Right cardiac atrium (tissue), 5 donors: Measurements from ENCODE around the gene MACROD1. TPM values are rescaled to one million over a fixed set of nuclear protein-coding genes. Genes with fewer than 3 reads are reported as not detected.

Experiments used
- ATAC-seq, 2 donors: fragments of 200-7000 bp; cut with Tn5 transposase; one replicate each; pipeline versions ENCODE4 v1.8.0 to v1.9.1; 2020; ENCODE audit warnings: moderate library complexity in 2 of 2, mild to moderate bottlenecking in 1 of 2
- DNase-seq, 3 donors: peaks; one replicate each; pipeline ENCODE4 v3.0.0-alpha.2; 2020
- H3K27ac ChIP-seq: one replicate; pipeline ENCODE4 v1.5.1; 2013; ENCODE audit warnings: mild to moderate bottlenecking, low read length, control low read depth, moderate library complexity
- H3K27me3 ChIP-seq: one replicate; pipeline ENCODE4 v1.6.1; 2013; ENCODE audit not compliant: control insufficient read depth, insufficient read depth
- H3K4me1 ChIP-seq: one replicate; pipeline ENCODE4 v1.6.1; 2013; ENCODE audit warnings: low read length; ENCODE audit not compliant: control insufficient read depth, insufficient read depth
- H3K4me3 ChIP-seq: one replicate; pipeline ENCODE4 v1.5.1; 2013; ENCODE audit warnings: low read length, control low read depth
- H3K9me3 ChIP-seq: one replicate; pipeline ENCODE4 v1.6.1; 2013; ENCODE audit warnings: low read length; ENCODE audit not compliant: control insufficient read depth
- WGBS: extraction: QIAGEN DNeasy Blood & Tissue Kit; methylation state at CpG from one replicate; pipeline ENCODE4 v1.1.7; 2013; 5-methylcytosine and 5-hydroxymethylcytosine counted together
- intact Hi-C, 4 donors: fragments of 100-400 bp; cut with DNase I; formaldehyde crosslinking; loops; one replicate each; pipeline versions ENCODE4 v1.11.0 to v1.14.0; 2022 to 2023
- polyA plus RNA-seq: library from polyadenylated mRNA; stranded (reverse); fragments of 200-250 nt; gene quantifications from one replicate; pipeline ENCODE4 v1.2.3, GENCODE V29; 2013
- total RNA-seq, 4 donors: library from RNA; stranded (reverse); fragmentation: NEBNext Ultra II Directional; extraction: Animal tissue kit (Norgen Biotek cat#: 25700); gene quantifications; one replicate each; pipeline ENCODE4 v1.2.1, GENCODE V29; 2021
- donor health status: healthy with polysubstance abuse.
- donor health status: DM: no; HTN: yes; CAD: no.
- donor health status: DM: no; HTN: no; CAD: no.
- donor health status: DM: no; HTN: yes; CAD: no; lungs with severe emphysema.
- donor health status: DM: yes; HTN: yes; CAD: no.

Gene MACROD1
- total and polyA plus RNA-seq, 5 donors: 40.4 to 63.8 (median 60.2) TPM

DNA sequence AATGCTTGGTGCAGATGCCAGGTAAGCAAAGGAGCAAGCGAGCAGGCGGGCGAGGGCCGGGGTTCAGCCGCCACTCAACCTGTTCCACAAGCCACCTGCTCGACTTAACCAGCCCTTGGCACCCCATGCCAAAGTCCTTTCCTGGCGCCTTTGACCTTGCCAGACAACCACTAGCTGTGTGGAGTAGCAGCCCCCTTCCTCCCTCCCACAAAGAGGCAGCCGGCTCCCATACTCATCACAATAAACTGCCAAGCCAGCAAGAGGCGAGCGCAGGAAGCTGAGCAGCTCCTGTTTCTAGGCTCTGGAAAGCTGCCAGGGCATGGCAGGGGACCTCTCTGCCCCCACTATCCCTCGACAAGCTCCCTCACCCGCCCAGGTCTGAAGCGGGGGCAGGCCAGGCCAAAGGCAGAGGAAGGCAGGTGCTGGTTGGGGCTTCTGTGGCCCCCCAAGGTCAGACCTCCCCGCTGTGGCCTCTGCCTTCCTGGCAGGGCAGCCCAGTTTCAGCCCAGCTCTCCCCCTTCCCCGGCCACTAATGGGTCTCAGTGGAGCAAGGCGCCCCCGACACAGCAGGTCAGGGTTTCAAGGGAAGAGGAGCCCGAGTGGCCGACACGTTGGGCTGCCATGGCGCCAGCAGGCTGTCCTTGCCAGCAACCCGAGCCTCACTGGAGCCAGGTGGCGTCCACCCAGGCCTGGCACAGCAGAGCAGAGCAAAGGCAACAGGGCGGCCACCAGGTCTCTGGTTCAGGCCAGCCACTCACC is 15.3 kb downstream of the MACROD1 start:
- no peak overlapping the region for H3K4me3 ChIP-seq
- no peaks in the 10 kb centered on the region for H3K4me1 ChIP-seq
- no peaks in the 10 kb centered on the region for H3K27me3 ChIP-seq
- intact Hi-C loops: loop anchor here in 3 of 4 donors (2.0 to 10.0 kb wide), 3 partner anchors 150 to 316 kb away; partner anchors contain the start of gene MARK2 (in 2 of the 3)
- no peaks in the 10 kb centered on the region for H3K9me3 ChIP-seq
- no peak overlapping the region for H3K27ac ChIP-seq
- DNase-seq: peak; percentile 48 to 85 (median 72)
- whole genome bisulfite sequencing: 83% methylated on average over 24 of the region's 24 CpGs
- ATAC-seq: peak; percentile 6 to 10

DNA sequence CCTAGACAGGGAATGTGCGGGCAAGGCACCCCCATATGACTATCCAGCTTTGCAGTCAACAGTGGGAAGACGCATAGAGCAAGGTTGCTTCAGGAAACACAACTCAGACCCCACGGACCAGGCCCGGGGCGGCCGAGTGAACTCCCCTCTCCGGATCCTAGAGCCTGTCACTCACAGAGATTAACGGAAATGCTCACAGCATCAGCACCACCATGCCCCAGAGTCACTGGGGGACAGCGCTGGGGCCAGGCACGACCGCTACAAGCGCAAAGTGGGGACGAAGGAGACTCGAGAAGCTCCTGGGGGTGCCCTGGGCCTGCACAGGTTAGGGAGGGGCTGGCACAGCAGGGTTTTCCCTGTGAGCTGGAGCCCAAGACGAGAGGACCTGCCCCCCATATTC is 15.9 kb downstream of the MACROD1 start:
- Histone ChIP-seq H3K4me3 (no peak overlapping the region), H3K9me3 (no peaks in the 10 kb centered on the region), H3K4me1 (no peaks in the 10 kb centered on the region), H3K27ac (no peak overlapping the region), H3K27me3 (no peaks in the 10 kb centered on the region)
- 95% methylated on average over 15 of the region's 15 CpGs for WGBS
- DNase-seq: no peak
- intact Hi-C loops: loop anchor here in 3 of 4 donors (2.0 to 10.0 kb wide), 3 partner anchors 149 to 315 kb away; partner anchors contain the start of gene MARK2 (in 2 of the 3)
- ATAC-seq: no peak

DNA sequence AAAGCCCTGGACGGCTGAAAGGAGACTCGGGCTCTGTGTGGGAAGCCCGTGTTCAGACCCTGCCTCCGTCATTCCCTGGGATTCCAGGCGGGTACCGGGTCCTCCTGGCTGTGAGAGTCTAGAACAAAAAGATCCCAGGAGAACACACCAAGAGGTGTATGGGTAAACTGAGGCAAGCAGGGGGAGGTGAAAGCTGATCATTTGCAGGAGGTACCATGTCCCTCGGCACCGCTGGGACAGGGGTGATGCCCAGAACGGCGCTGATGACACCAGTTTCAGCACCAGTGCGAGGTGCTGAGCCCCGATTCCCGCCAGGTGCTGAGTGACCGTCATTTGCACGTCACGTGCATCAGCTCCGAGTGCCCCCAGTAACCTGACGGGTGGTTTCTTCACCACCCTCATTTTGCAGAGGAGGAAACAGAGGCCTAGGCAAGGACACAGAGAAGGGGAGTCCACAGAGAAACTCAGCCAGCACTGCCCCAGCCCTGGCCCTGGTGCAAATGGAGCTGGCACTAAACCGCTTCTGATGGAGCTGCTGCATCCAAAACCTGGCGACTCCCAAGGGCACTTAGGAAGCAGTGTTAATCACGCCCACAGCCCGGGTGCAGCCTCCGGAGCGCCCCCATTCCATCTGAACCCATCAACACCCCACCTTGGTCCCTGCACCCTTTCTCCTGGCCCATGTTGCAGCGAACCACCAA is 16.8 kb downstream of the MACROD1 start:
- 75% methylated on average over 25 of the region's 25 CpGs for WGBS
- Histone ChIP-seq H3K4me1 (no peaks in the 10 kb centered on the region), H3K9me3 (no peaks in the 10 kb centered on the region), H3K27me3 (no peaks in the 10 kb centered on the region), H3K27ac (no peak overlapping the region), H3K4me3 (no peak overlapping the region)
- intact Hi-C loops: loop anchor here in 3 of 4 donors (1.0 to 5.0 kb wide), 3 partner anchors 148 to 312 kb away; partner anchors contain the start of gene MARK2 (in 1 of the 3)
- DNase-seq (peak in 1 of 3 donors; percentile 67), ATAC-seq (no peak)

DNA sequence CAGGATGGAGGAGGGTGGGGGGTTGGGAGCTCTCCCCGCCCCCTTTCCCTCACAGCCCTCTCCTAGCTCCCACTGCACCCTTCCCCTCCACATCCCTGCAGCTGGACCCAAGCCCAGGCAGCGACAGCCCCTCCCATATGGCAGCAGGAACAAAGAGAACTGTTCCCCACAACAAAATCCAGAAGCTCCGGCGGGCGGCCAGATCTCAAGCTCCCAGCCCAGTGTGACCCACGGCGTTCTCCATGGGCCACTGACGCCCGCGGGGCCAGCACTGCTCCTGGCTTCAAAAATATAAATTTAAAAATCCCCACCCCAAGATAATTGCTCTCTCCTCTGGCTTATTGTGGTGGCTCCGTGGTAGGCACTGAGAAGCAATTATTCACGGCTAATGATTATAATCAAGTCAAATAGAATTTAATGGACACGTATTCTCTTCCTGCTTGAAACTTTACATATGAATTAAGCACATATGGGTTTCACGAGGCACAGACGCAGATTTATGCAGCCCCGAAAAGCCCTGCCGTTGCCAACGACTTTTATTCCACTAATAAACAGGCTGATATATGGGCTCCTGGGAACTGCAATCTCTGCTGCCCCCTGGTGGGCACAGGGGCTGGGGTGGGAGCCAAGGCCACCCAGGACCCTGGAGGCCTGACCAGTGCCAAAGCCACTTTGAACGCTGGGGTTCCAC is 17.5 kb downstream of the MACROD1 start:
- no peaks in the 10 kb centered on the region for H3K4me1 ChIP-seq
- peak; percentile 81 to 95 (median 95) for DNase-seq
- ATAC-seq: peak; percentile 73 to 79
- WGBS: 5% methylated on average over 19 of the region's 19 CpGs
- no peak overlapping the region for H3K27ac ChIP-seq
- no peaks in the 10 kb centered on the region for H3K27me3 ChIP-seq
- H3K4me3 ChIP-seq: peak overlapping the region; percentile 12
- intact Hi-C loops: loop anchor here in 3 of 4 donors (1.0 to 5.0 kb wide), 3 partner anchors 148 to 311 kb away; partner anchors contain the start of gene MARK2 (in 1 of the 3)
- no peaks in the 10 kb centered on the region for H3K9me3 ChIP-seq

DNA sequence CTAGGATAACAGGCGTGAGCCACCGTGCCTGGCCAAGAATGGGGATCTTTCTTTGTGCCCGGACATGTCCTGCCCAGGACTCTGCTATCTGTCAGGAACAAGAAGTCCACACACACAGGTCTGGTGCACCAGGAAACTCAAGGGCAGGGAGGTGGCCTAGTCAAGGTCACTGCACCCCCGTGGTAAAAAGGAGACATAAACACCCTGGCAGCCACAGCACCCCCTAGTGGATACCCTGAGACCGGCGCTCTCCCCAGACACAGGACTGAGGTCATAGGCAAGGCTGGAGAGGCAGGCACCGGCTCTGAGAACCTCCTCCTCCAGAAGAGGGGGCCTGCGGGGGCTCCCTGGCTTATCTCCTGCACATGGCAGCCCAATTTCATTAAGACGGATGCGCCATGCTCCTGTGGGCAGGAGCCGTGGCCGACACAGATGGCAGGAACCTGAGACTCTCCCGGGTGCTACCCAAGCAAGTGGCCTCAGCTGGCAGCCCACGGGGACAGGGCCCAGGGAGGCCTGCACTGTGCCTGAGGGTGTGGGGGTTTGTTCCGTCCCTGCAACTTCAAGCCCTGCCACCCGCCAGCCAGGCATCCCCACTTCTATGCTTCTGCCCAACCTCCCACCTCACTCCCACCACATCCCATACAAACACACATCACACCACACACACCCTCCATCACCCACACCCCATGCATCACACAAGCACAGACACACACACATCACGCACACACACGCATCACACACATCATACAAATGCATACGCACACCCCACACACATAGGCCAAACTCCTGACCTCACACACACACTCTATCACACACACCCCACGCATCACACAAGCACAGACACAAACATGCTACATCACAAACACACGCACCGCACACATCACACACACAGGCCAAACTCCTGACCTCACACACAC is 19.6 kb downstream of the MACROD1 start:
- Histone ChIP-seq H3K27ac (no peak overlapping the region), H3K9me3 (no peaks in the 10 kb centered on the region), H3K27me3 (no peaks in the 10 kb centered on the region), H3K4me1 (no peaks in the 10 kb centered on the region), H3K4me3 (no peak overlapping the region)
- ATAC-seq: no peak
- 78% methylated on average over 22 of the region's 22 CpGs for WGBS
- peak in 2 of 3 donors; percentile 41 to 69 for DNase-seq
- intact Hi-C loops: loop anchor here in 1 of 4 donors (5.0 kb wide), 1 partner anchor 309 kb away; the partner anchor contains the start of gene MARK2

DNA sequence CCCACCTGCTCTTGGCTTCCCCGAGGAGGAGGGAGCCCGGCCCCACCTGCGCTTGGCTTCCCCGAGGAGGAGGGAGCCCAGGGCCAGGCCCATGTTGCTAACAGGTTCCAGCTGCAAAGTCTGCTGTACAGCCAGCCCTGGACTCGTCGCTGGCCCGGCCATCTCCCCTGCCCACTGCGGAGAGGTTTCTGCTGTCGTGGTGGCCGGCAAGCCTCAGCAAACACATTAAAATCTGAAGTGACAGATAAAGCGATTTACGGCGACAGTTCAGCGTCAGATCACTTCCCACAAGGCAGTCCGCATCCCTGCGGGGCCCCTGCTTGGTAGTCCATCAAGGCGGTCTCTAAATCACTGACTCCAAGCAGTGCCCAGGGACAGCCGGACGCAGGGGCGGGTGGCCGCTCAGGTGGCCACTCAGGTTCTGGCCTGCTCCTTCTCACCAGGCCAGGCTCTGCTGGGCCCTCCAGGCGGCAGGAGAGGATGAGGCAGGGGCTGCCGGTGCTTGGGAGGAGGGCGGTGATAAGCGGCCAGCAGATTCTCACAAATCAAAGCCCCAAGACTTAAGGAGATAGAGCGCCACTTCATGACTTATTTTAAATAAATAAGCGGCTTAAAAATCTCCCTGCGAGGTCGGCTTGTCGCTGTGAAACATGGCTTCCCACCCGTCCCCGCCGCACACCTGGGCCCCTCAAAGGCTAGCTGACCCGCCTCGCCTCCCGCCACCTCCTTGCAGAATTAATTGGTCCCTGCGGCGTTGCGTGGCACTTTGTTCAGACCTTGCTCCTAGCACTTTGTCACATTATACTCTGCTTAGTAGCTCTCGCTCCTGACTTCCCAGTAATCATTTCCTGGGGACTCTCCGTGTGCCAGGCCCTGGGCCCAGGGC is 21.1 kb downstream of the MACROD1 start:
- intact Hi-C loops: loop anchor here in 1 of 4 donors (5.0 kb wide), 1 partner anchor 308 kb away; the partner anchor contains the start of gene MARK2
- ATAC-seq: no peak
- H3K4me3 ChIP-seq: no peak overlapping the region
- no peak for DNase-seq
- H3K4me1 ChIP-seq: no peaks in the 10 kb centered on the region
- H3K27me3 ChIP-seq: no peaks in the 10 kb centered on the region
- no peak overlapping the region for H3K27ac ChIP-seq
- H3K9me3 ChIP-seq: no peaks in the 10 kb centered on the region
- WGBS: 88% methylated on average over 41 of the region's 41 CpGs

DNA sequence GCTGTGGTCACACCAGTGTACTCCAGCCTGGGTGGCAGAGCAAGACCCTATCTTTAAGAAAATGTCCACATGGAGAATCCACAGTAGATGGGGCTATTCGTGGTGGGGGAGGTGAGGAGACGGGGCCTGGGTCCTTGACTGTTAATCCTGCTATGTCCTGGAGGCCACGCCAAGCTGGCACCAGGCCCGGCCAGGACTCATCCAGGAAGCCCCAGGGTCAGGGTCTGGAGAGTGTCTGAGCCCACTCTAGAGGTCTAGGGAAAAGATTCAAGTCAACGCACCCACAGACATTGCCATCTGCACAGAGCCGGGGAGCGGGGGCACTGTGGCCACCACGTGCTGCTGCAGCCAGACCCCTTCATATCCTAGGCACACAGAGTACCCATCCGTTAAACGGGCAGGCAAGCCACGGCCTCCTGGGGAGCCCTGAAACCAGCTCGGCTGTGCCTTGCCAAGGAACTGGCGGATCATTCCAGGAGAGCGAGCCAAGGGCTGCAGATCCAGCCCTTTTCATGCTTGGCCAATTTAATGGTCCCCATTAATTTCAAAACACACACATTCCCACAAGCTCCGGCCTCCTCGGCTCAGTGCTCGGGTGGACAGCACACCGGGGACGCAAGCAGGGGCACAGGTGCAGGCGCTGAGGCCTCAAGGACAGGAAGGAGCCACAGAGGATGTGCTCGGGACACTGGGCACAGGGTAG is 24.7 kb downstream of the MACROD1 start:
- ATAC-seq (no peak), DNase-seq (no peak)
- Histone ChIP-seq H3K4me3 (no peak overlapping the region), H3K4me1 (no peaks in the 10 kb centered on the region), H3K27me3 (no peaks in the 10 kb centered on the region), H3K27ac (no peak overlapping the region), H3K9me3 (no peaks in the 10 kb centered on the region)
- intact Hi-C loops: no loop called here
- WGBS: 74% methylated on average over 21 of the region's 21 CpGs

DNA sequence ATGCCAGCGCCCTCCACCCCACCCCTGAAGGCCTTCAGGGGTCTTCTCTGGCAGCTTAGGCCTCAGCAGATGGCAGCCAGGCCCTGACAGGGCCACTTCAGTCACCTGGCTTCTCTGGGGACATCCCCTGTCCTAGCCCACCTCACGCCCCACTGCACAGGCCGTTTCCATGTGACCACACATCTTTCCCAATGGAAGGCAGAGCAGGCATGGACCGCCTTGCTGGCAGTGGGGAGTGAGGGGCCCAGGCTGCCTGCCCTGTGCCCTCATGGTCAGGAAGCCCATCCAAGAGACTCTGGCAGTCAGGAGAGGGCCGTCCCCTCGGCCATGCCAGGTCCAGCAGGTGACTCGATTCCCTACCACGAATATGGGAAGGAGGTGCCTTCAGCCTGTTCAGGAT is 25.8 kb downstream of the MACROD1 start:
- 93% methylated on average over 8 of the region's 8 CpGs for WGBS
- H3K4me3 ChIP-seq: no peak overlapping the region
- no peak overlapping the region for H3K27ac ChIP-seq
- no peaks in the 10 kb centered on the region for H3K27me3 ChIP-seq
- no peaks in the 10 kb centered on the region for H3K4me1 ChIP-seq
- intact Hi-C loops: no loop called here
- ATAC-seq (no peak), DNase-seq (no peak)
- no peaks in the 10 kb centered on the region for H3K9me3 ChIP-seq

DNA sequence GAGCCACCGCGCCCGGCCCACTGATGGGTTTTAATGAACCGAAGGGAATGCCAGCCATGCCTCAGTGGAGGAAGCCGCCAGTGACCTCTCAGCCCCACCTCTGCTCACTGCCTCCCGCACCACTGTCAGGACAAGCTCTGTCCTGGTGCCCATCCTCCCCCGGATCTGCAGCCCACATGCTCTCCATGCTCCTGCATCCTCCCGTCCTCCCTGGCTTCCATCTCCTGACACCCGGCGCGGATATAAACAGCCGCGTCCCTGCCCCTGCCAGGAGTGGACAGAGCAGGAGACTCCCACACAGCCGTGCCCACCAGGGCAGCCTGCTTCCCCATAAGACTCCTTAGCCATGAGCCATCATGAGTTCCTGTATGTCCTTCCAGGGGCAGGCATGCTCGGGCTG is 26.9 kb downstream of the MACROD1 start:
- H3K27ac ChIP-seq: no peak overlapping the region
- DNase-seq: peak; percentile 36 to 82 (median 70)
- peak; percentile 54 to 62 for ATAC-seq
- H3K9me3 ChIP-seq: no peaks in the 10 kb centered on the region
- H3K27me3 ChIP-seq: no peaks in the 10 kb centered on the region
- H3K4me1 ChIP-seq: no peaks in the 10 kb centered on the region
- H3K4me3 ChIP-seq: no peak overlapping the region
- 59% methylated on average over 15 of the region's 15 CpGs for WGBS
- intact Hi-C loops: no loop called here
